SK-N-SH treated with all-trans-retinoic acid at 6 μM for 48 hours (cell line): ENCODE results near the gene BCKDHB.

ENCODE experiments used
- ATAC-seq: fragments of 200-7000 bp; cut with Tn5 transposase; 3 replicates; pipeline ENCODE4 v1.9.1; 2020; ENCODE audit warnings: mild to moderate bottlenecking, moderate library complexity
- ARNTL ChIP-seq: fragments of 450-650 bp; formaldehyde crosslinking; IDR thresholded peaks from 2 replicates; pipeline ENCODE4 v1.5.0; 2020; ENCODE audit warnings: low read depth, mild to moderate bottlenecking, moderate library complexity, borderline replicate concordance
- BACH2 ChIP-seq: fragments of 250-450 bp; sonication (Bioruptor Pico); IDR thresholded peaks from 2 replicates; pipeline ENCODE4 v1.9.0; 2021; ENCODE audit warnings: mild to moderate bottlenecking, borderline replicate concordance
- CREB5 ChIP-seq: fragments of 250-450 bp; sonication (Bioruptor Pico); IDR thresholded peaks from 2 replicates; pipeline ENCODE4 v1.5.1; 2020; ENCODE audit warnings: low read depth, mild to moderate bottlenecking, moderate library complexity
- CSDC2 ChIP-seq: fragments of 250-450 bp; sonication (Bioruptor Pico); IDR thresholded peaks from 2 replicates; pipeline ENCODE4 v1.5.0; 2020; ENCODE audit warnings: mild to moderate bottlenecking, moderate library complexity
- ESRRG ChIP-seq: fragments of 250-450 bp; sonication (Bioruptor Pico); IDR thresholded peaks from 2 replicates; pipeline ENCODE4 v1.6.1; 2021; ENCODE audit warnings: mild to moderate bottlenecking
- GLIS3 ChIP-seq: fragments of 250-450 bp; sonication (Bioruptor Pico); IDR thresholded peaks from 2 replicates; pipeline ENCODE4 v1.5.0; 2020; ENCODE audit warnings: mild to moderate bottlenecking, moderate library complexity
- ISL1 ChIP-seq: fragments of 250-450 bp; sonication (Bioruptor Pico); IDR thresholded peaks from 2 replicates; pipeline ENCODE4 v2.1.2; 2022; ENCODE audit warnings: mild to moderate bottlenecking, moderate library complexity
- OSR1 ChIP-seq: fragments of 250-450 bp; sonication (Bioruptor Pico); IDR thresholded peaks from 2 replicates; pipeline ENCODE4 v1.8.0; 2022; ENCODE audit warnings: moderate library complexity, mild to moderate bottlenecking, inconsistent platforms
- PPARA ChIP-seq: fragments of 250-450 bp; sonication (Bioruptor Pico); IDR thresholded peaks from 2 replicates; pipeline ENCODE4 v1.5.0; 2020; ENCODE audit warnings: mild to moderate bottlenecking, borderline replicate concordance
- RARB ChIP-seq: fragments of 250-450 bp; sonication (Bioruptor Pico); IDR thresholded peaks from 2 replicates; pipeline ENCODE4 v1.8.0; 2021; ENCODE audit warnings: mild to moderate bottlenecking, moderate library complexity
- SNAI2 ChIP-seq: fragments of 250-450 bp; sonication (Bioruptor Pico); IDR thresholded peaks from 2 replicates; pipeline ENCODE4 v1.5.0; 2020; ENCODE audit warnings: mild to moderate bottlenecking, moderate library complexity
- TCF4 ChIP-seq: fragments of 250-450 bp; sonication (Bioruptor Pico); IDR thresholded peaks from 2 replicates; pipeline ENCODE4 v1.8.0; 2021; ENCODE audit warnings: mild to moderate bottlenecking, moderate library complexity, borderline replicate concordance
- TOX ChIP-seq: fragments of 250-450 bp; sonication (Bioruptor Pico); IDR thresholded peaks from 2 replicates; pipeline ENCODE4 v1.8.0; 2021; ENCODE audit warnings: mild to moderate bottlenecking, moderate library complexity, borderline replicate concordance
- TSHZ2 ChIP-seq: fragments of 250-450 bp; sonication (Bioruptor Pico); IDR thresholded peaks from 2 replicates; pipeline ENCODE4 v1.5.0; 2020; ENCODE audit warnings: mild to moderate bottlenecking, moderate library complexity
- ZC3H10 ChIP-seq: fragments of 250-450 bp; sonication (Bioruptor Pico); IDR thresholded peaks from 2 replicates; pipeline ENCODE4 v1.5.1; 2021; ENCODE audit warnings: mild to moderate bottlenecking, moderate library complexity
- ZFP3 ChIP-seq: fragments of 250-450 bp; sonication (Bioruptor Pico); IDR thresholded peaks from 2 replicates; pipeline ENCODE4 v1.5.0; 2020; ENCODE audit warnings: mild to moderate bottlenecking, moderate library complexity
- ZFP30 ChIP-seq: fragments of 450-650 bp; formaldehyde crosslinking; IDR thresholded peaks from 2 replicates; pipeline ENCODE4 v1.5.0; 2022; ENCODE audit warnings: mild to moderate bottlenecking, moderate library complexity
- ZNF565 ChIP-seq: fragments of 450-650 bp; formaldehyde crosslinking; conservative IDR thresholded peaks from 2 replicates; pipeline ENCODE4 v1.5.0; 2020; ENCODE audit warnings: low read depth, mild to moderate bottlenecking, moderate library complexity
- ZNF70 ChIP-seq: fragments of 450-650 bp; formaldehyde crosslinking; IDR thresholded peaks from 2 replicates; pipeline ENCODE4 v1.5.0; 2020; ENCODE audit warnings: mild to moderate bottlenecking, moderate library complexity
- ZNF8 ChIP-seq: fragments of 450-650 bp; formaldehyde crosslinking; IDR thresholded peaks from 2 replicates; pipeline ENCODE4 v1.5.0; 2020; ENCODE audit warnings: mild to moderate bottlenecking, moderate library complexity
- TF ChIP-seq, protein P1 (sequence below): fragments of 250-450 bp; sonication (Bioruptor Pico); IDR thresholded peaks from 2 replicates; pipeline ENCODE4 v1.8.0; 2020; ENCODE audit warnings: mild to moderate bottlenecking, moderate library complexity, borderline replicate concordance
- TF ChIP-seq, protein P2 (sequence below): fragments of 250-450 bp; sonication (Bioruptor Pico); IDR thresholded peaks from 2 replicates; pipeline ENCODE4 v1.5.1; 2021; ENCODE audit warnings: mild to moderate bottlenecking, moderate library complexity

The BCKDHB gene

DNA sequence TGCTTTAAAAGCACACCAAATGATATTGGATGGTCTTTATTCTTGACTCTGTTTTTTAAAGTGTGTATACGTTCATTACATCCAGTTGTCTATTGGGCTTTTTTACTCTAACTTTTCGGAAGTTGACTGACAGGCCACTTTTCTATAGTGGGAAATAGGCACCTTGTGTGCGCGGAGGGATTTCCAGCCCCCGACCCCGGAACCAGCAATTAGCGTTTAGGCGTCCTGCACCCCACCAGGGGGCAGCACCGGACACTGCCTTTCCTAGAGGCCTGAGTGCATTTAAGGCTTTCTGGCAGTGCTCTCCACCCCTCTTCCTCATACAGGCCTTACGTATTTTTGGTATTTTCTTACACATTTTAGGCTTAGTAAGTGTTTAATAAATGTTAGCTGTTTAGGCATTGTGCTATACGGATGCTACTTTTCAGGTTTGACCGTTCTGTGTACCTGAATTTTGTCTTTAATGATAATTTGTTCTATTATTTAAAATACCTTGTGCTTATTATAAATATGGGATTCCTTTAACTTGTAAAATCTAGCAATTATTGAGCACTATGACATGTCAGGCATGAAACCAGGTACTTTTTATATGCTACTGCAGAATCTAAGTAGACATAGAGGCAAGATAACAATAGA, 231.8 kb downstream of the BCKDHB start (continued):
- TF ChIP-seq, protein P1, sequence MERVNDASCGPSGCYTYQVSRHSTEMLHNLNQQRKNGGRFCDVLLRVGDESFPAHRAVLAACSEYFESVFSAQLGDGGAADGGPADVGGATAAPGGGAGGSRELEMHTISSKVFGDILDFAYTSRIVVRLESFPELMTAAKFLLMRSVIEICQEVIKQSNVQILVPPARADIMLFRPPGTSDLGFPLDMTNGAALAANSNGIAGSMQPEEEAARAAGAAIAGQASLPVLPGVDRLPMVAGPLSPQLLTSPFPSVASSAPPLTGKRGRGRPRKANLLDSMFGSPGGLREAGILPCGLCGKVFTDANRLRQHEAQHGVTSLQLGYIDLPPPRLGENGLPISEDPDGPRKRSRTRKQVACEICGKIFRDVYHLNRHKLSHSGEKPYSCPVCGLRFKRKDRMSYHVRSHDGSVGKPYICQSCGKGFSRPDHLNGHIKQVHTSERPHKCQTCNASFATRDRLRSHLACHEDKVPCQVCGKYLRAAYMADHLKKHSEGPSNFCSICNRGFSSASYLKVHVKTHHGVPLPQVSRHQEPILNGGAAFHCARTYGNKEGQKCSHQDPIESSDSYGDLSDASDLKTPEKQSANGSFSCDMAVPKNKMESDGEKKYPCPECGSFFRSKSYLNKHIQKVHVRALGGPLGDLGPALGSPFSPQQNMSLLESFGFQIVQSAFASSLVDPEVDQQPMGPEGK: no peak
- TF ChIP-seq ZFP30 (CRISPR knock-in tag) (no peak), CREB5 (CRISPR knock-in tag) (no peak)

DNA sequence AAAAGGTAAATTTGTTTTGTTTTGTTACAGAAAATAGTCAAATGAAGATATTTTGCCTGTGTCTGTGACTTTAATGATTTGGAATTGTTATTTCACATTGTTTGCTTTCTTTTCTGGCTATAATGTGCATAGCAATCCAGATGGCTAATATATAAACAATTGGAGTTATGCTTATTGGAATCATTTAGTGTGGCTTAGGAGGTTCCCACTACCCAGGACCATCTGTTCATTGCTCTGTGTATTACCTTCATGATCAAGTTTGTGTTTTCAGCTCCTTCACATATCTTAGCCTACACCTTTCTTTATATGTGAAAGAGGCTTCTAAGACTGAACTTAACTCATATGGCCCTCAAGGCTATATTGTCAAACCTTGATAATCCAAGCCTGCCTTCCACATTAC, 232.9 kb downstream of the BCKDHB start:
- ATAC-seq: no peak
- TF ChIP-seq ZFP3 (CRISPR knock-in tag) (no peak), RARB (CRISPR knock-in tag) (no peak), ZC3H10 (CRISPR knock-in tag) (no peak), TSHZ2 (CRISPR knock-in tag) (no peak), ZNF565 (CRISPR knock-in tag) (no peak), BACH2 (CRISPR knock-in tag) (no peak), SNAI2 (CRISPR knock-in tag) (no peak), ARNTL (CRISPR knock-in tag) (no peak), ISL1 (CRISPR knock-in tag) (no peak), OSR1 (CRISPR knock-in tag) (no peak), PPARA (CRISPR knock-in tag) (no peak), CSDC2 (CRISPR knock-in tag) (no peak), GLIS3 (no peak), ESRRG (CRISPR knock-in tag) (no peak), CREB5 (CRISPR knock-in tag) (no peak)
- TF ChIP-seq, protein P1: no peak
- TF ChIP-seq, protein P2, sequence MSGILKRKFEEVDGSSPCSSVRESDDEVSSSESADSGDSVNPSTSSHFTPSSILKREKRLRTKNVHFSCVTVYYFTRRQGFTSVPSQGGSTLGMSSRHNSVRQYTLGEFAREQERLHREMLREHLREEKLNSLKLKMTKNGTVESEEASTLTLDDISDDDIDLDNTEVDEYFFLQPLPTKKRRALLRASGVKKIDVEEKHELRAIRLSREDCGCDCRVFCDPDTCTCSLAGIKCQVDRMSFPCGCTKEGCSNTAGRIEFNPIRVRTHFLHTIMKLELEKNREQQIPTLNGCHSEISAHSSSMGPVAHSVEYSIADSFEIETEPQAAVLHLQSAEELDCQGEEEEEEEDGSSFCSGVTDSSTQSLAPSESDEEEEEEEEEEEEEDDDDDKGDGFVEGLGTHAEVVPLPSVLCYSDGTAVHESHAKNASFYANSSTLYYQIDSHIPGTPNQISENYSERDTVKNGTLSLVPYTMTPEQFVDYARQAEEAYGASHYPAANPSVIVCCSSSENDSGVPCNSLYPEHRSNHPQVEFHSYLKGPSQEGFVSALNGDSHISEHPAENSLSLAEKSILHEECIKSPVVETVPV (CRISPR knock-in tag): no peak

DNA sequence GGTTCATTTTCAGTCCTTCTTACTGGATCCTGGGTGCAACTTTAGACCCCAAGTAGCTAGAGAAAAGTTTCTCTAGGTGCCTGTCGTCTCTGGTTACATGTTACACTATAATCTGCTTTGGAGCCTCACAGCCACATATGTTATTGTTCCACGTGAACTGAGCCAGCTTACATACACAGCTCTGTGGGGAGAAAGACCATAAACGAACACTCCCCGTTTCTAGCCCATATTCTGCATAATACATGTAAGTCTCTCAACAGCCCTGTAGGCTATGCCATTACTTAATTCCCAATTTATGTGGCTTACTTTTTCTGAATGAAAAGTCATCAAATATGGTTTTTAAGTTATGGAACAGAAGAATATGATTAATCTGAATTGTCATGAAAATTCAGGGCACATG, 233.8 kb downstream of the BCKDHB start:
- ATAC-seq: no peak
- no peak for TF ChIP-seq OSR1 (CRISPR knock-in tag)
- no peak for TF ChIP-seq CREB5 (CRISPR knock-in tag)
- TF ChIP-seq ZFP3 (CRISPR knock-in tag): no peak
- TF ChIP-seq BACH2 (CRISPR knock-in tag): no peak
- TF ChIP-seq CSDC2 (CRISPR knock-in tag): no peak
- no peak for TF ChIP-seq TOX (CRISPR knock-in tag)
- no peak for TF ChIP-seq ZFP30 (CRISPR knock-in tag)
- TF ChIP-seq ZNF8: no peak
- no peak for TF ChIP-seq TCF4 (CRISPR knock-in tag)
- no peak for TF ChIP-seq ARNTL (CRISPR knock-in tag)
- TF ChIP-seq ISL1 (CRISPR knock-in tag): no peak
- TF ChIP-seq SNAI2 (CRISPR knock-in tag): no peak
- TF ChIP-seq TSHZ2 (CRISPR knock-in tag): no peak
- no peak for TF ChIP-seq GLIS3
- no peak for TF ChIP-seq ZNF70 (CRISPR knock-in tag)
